HG03175 (cell line): Measurements from ENCODE around the gene THOC2.
A peak's percentile ranks its signal among the peaks of the same experiment; 100 is the strongest.
"Not testable (repeated sequence)": the region's sequence is repeated elsewhere in the genome, so short reads cannot be mapped to it uniquely, and the experiment has no call there.

Experiments
- ATAC-seq: cut with Tn5 transposase; IDR thresholded peaks from one replicate; pipeline ENCODE4 v1.9.1; 2021; ENCODE audit warnings: mild to moderate bottlenecking, moderate library complexity; ENCODE audit not compliant: unreplicated experiment

The THOC2 gene

DNA sequence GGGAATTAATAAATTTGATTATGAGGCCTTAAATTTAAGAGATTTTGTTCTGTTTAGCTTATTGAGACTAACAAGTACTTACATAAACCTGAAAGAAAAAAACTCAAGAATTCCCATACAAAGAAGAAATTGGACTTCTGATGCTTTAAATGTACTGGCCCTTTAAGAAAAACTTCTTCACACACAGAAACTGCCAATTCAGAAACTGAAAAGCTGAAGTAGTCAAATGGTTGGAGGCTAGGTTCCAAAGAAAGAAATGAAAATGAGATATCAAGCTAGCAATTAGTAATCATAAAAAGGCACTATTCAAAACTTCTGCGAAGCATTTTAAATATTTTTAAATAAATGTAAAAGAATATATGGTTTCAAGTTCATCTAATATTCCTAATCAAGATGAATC is 151.3 kb downstream of the THOC2 start:
- ATAC-seq = peak; percentile 45

DNA sequence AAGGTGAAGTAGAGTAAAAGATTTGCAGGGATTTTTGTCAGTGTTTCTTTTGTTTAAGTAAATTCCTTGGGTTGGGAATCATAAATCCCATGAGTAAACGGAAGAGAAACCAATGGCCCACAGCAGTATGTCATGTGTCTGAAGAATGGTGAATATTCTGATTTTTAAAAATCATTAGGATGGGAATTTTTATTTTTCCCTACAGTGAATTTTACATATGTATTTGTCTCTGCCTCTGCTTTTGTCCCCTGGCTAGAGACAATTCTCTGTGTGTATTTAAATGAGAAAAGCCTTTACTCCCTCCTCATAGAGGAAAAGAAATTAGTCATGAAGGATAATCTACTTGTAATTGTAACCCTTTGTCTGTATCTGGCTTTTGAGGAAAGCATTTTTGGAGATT is 152.1 kb downstream of the THOC2 start:
- ATAC-seq = no peak

DNA sequence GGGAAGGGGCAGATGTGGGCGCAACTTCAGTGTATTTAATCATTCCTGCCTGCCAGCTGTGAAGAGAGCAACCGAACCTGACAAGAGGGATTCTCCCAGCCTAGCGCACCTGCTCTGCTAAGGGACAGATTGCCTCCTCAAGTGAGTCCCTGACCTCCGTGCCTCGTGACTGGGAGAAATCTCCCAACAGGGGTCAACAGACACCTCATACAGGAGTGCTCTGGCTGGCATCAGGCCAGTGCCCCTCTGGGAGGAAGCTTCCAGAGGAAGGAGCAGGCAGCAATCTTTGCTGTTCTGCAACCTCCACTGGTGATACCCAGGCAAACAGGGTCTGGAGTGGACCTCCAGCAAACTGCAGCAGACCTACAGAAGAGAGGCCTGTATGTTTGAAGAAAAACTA is 158.8 kb downstream of the THOC2 start:
- not testable (repeated sequence) for ATAC-seq

DNA sequence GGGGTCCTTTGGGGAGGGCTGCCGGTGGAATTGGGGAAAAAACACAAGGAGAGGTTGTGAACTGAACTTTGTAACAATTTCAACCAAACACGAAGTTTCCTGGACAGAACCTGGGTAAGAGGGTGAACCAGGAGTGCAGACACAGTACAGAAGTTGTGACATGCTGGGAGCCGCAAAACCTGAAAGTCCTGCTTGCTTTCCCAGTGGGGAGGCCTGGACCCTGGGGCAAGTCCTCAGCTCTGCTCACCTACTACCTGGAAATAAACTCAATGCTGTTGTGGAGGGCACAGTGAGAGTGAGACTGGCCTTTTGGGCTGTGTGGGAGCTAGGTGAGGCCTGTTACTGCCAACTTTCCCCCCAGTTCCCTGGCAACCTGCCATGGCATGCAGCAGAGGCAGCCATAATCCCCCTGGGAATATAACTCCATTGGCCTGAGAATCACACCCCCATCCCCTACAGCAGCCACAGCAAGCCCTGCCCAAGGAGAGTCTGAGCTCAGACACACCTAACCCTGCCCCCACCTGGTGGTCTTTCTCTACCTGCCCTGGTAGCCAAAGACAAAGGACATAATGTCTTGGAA is 162.8 kb downstream of the THOC2 start:
- no peak for ATAC-seq

DNA sequence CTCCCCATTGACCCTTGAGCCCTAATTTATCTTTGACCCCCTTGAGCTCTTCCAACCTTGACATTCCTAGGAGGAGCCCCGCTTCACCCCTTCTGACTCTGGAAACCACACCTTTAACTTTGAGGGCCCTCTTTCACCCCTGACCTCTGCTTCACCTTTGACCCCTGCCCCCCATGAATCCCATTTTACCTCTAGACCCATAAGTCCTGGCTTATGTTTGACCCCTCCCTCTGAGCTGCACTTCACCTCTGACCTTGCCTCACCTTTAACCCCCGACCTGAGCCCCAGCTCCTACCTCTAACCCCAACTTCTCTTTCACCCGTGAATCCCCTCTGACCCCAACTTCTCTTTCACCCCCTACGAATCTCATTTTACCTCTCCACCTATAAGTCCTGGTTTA is 169.7 kb downstream of the THOC2 start:
- no peak for ATAC-seq

DNA sequence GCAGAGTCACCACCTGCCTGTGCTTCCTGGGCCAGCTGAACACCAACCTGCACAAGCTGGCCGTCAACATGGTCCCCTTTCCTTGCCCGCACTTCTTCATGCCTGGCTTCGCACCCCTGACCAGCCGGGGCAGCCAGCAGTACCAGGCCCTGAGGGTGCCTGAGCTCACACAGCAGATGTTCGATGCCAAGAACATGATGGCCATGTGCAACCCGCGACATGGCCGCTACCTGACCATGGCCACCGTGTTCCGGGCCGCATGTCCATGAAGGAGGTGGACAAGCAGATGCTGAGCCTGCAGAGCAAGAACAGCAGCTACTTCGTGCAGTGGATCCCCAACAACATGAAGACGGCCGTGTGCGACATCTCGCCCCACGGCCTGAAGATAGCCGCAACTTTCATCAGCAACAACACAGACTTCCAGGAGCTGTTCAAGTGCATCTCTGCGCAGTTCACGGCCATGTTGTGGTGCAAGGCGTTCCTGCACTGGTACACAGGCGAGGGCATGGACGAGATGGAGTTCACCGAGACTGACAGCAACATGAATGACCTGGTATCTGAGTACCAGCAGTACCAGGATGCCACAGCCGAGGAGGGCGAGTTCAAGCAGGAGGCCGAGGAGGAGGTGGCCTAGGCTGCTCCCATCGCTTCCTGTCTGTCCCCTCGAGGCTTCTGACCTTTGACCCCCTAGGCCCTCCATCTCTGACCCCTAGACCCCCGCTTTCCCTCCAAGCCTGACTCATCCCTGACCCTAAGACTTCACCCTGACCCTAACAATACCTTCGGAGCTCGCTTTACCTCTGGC is 170.3 kb downstream of the THOC2 start:
- ATAC-seq = no peak

DNA sequence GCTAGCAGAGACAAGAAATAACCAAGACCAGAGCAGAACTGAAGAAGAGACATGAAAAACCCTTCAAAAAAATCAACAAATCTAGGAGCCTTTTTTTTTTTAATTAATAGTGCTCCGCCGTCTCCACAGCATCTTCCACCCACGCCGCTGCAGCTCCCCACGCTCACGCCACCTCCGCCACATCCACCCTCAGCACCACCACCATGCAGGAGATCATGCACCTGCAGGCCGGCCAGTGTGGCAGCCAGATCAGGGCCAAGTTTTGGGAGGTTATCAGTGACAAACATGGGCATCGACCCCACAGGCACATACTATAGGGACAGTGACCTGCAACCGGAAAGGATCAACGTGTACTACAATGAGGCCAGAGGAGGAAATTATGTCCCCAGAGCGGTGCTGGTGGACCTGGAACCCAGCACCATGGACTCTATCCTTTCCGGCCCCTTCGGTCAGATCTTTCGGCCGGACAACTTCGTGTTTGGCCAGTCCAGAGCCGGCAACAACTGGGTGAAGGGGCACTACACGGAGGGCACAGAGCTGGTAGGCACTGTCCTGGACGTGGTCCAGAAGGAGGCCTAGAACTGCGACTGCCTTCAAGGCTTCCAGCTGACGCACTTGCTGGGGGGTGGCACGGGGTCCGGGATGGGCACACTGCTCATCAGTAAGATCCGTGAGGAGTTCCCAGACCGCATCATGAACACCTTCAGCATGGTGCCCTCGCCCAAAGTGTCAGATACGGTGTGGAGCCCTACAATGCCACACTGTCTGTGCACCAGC is 171.2 kb downstream of the THOC2 start:
- no peak for ATAC-seq

DNA sequence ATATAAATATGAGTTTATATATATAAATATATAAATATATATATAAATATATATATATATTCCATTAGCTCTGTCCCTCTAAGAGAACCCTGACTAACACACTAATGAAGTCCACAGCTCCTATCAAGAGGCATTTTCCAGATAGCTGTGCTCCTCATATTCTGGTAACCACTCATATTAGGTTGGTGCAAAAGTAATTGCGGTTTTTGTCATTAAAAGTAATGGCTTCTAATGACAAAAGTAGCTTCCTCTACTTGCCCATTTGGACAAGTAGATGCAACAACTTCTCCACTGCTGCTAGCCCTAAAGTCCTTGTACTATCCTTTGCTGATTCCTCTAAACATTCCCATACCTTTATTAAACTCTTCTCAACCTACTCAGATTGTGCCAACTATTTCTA is 182.0 kb downstream of the THOC2 start:
- ATAC-seq = no peak
